Transverse colon (tissue), 4 donors: ENCODE measurements around the gene PRKD3. TPM values are rescaled to one million over a fixed set of nuclear protein-coding genes. Genes with fewer than 3 reads are reported as not detected.

Source experiments
- DNase-seq: peaks from one replicate; pipeline ENCODE4 v3.0.0-alpha.2; 2019
- H3K27ac ChIP-seq, 4 donors: fragments of 200-600 bp; sonication (generic); 2 replicates each; pipeline ENCODE4 v1.5.1; 2016 to 2018; ENCODE audit warnings: inconsistent platforms in 4 of 4
- H3K27me3 ChIP-seq: fragments of 200-600 bp; sonication (generic); 2 replicates; pipeline ENCODE4 v1.5.1; 2017; ENCODE audit warnings: inconsistent platforms
- H3K36me3 ChIP-seq, 4 donors: fragments of 200-600 bp; sonication (generic); 2 replicates each; pipeline ENCODE4 v1.5.1; 2017 to 2019; ENCODE audit warnings: inconsistent platforms in 4 of 4
- H3K4me1 ChIP-seq, 4 donors: fragments of 200-600 bp; sonication (generic); 2 replicates each; pipeline ENCODE4 v1.5.1; 2017 to 2020; ENCODE audit warnings: inconsistent platforms in 4 of 4
- H3K4me3 ChIP-seq, 4 donors: fragments of 200-600 bp; sonication (generic); 1 replicate in 1 of 4; 2 replicates in 3 of 4; pipeline versions ENCODE4 v1.5.1 to v1.6.1; 2017 to 2019; ENCODE audit warnings: inconsistent platforms in 4 of 4
- H3K9me3 ChIP-seq, 2 donors: fragments of 200-600 bp; sonication (generic); 2 replicates each; pipeline ENCODE4 v1.5.1; 2017 to 2019; ENCODE audit warnings: inconsistent platforms in 2 of 2
- CTCF ChIP-seq, 5 experiments: fragments of 200-600 bp in 3 of 5; fragments of 450-650 bp in 2 of 5; sonication (generic) in 3 of 5; IDR thresholded peaks; 1 replicate in 2 of 5; 2 replicates in 3 of 5; pipeline ENCODE4 v1.5.1; 2016 to 2017; ENCODE audit warnings: antibody characterized with exemption in 5 of 5, inconsistent platforms in 3 of 5, mild to moderate bottlenecking in 2 of 5, moderate library complexity in 1 of 5
- EP300 ChIP-seq: sonication (generic); formaldehyde crosslinking; IDR thresholded peaks from one replicate; pipeline ENCODE4 v1.6.1; 2017; ENCODE audit warnings: antibody characterized with exemption, low read depth
- POLR2A ChIP-seq: fragments of 450-650 bp; IDR thresholded peaks from one replicate; pipeline ENCODE4 v1.6.1; 2016; ENCODE audit warnings: antibody characterized with exemption, mild to moderate bottlenecking, moderate library complexity
- POLR2AphosphoS5 ChIP-seq, 3 donors: sonication (generic); formaldehyde crosslinking; IDR thresholded peaks; one replicate each; pipeline ENCODE4 v1.6.1; 2016; ENCODE audit warnings: antibody characterized with exemption in 3 of 3
- WGBS, 2 donors: methylation state at CpG; one replicate each; pipeline ENCODE4 v1.1.5; 2018; ENCODE audit warnings: low coverage in 1 of 2; 5-methylcytosine and 5-hydroxymethylcytosine counted together
- in situ Hi-C, 4 donors: fragments of 200-750 bp; cut with MboI; loops; one replicate each; pipeline versions ENCODE4 v1.15.0 to v1.15.1; 2017; ENCODE audit warnings: low sequenced_read_pairs in 3 of 4, low pct_ligation_motif_present in 1 of 4, low pct_unique_long_range_greater_than_20kb in 1 of 4
- intact Hi-C: fragments of 100-400 bp; cut with DNase I; formaldehyde crosslinking; loops from one replicate; pipeline ENCODE4 v1.15.1; 2023; ENCODE audit warnings: low total_unique reads
- total RNA-seq, 4 donors: library from RNA; depleted of rRNA; stranded (reverse); fragments of >200 nt; gene quantifications; one replicate each; pipeline ENCODE4 v1.1.0, GENCODE V29; 2016

PRKD3 gene
- total RNA-seq, 4 donors from 2014 or later: 2.6 to 83.8 (median 28.6) TPM

GRCh38 chr2:37301408-37301807, 23.2 kb downstream of the PRKD3 start:
- TF ChIP-seq CTCF (IDR thresholded peaks at IDR 0.05): no peak
- no peak for TF ChIP-seq EP300
- intact Hi-C loops (no loop called here), in situ Hi-C loops (no loop called here)
- Histone ChIP-seq H3K36me3 (no peaks in the 10 kb centered on the region), H3K4me1 (peaks cover 6 to 25% (median 11%) of the 10 kb centered on the region in 4 donors), H3K9me3 (no peaks in the 10 kb centered on the region), H3K27me3 (no peaks in the 10 kb centered on the region), H3K4me3 (no peak overlapping the region), H3K27ac (peak overlapping the region in 1 of 4 donors; percentile 21)
- WGBS, 2 donors: 0 to 74% methylated on average over 1 to 2 of the region's 2 CpGs
- no peak for DNase-seq

- Histone ChIP-seq H3K36me3 (no peaks in the 10 kb centered on the region), H3K4me1 (peaks cover 4 to 25% (median 7%) of the 10 kb centered on the region in 4 donors), H3K27me3 (no peaks in the 10 kb centered on the region), H3K27ac (no peak overlapping the region), H3K4me3 (no peak overlapping the region), H3K9me3 (no peaks in the 10 kb centered on the region)
- intact Hi-C loops: no loop called here
- in situ Hi-C loops: no loop called here
- no peak for DNase-seq
- TF ChIP-seq EP300 (no peak), POLR2AphosphoS5 (IDR thresholded peaks at IDR 0.05) (no peak), CTCF (IDR thresholded peaks at IDR 0.05) (no peak), POLR2A (no peak)
- WGBS, 2 donors: 92% methylated on average over 4 of the region's 4 CpGs
Observed at GRCh38 chr2:37300578-37300977, 24.1 kb downstream of the PRKD3 start.

GRCh38 chr2:37300146-37300545, 24.5 kb downstream of the PRKD3 start:
- Histone ChIP-seq H3K27ac (no peak overlapping the region), H3K4me3 (no peak overlapping the region), H3K36me3 (no peaks in the 10 kb centered on the region), H3K27me3 (no peaks in the 10 kb centered on the region), H3K4me1 (peaks cover 0 to 25% (median 7%) of the 10 kb centered on the region in 4 donors), H3K9me3 (no peaks in the 10 kb centered on the region)
- in situ Hi-C loops (no loop called here), intact Hi-C loops (no loop called here)
- TF ChIP-seq POLR2A: no peak
- no peak for TF ChIP-seq POLR2AphosphoS5 (IDR thresholded peaks at IDR 0.05)
- no peak for TF ChIP-seq CTCF (IDR thresholded peaks at IDR 0.05)
- TF ChIP-seq EP300: no peak
- DNase-seq: no peak

GRCh38 chr2:37297632-37298031, 27.0 kb downstream of the PRKD3 start:
- intact Hi-C loops (no loop called here), in situ Hi-C loops (no loop called here)
- peaks cover 0 to 25% (median 7%) of the 10 kb centered on the region in 4 donors for H3K4me1 ChIP-seq
- no peak for DNase-seq
- H3K27ac ChIP-seq: no peak overlapping the region
- no peak for TF ChIP-seq POLR2A
- no peak for TF ChIP-seq EP300
- TF ChIP-seq CTCF (IDR thresholded peaks at IDR 0.05): no peak
- TF ChIP-seq POLR2AphosphoS5 (IDR thresholded peaks at IDR 0.05): no peak
- no peaks in the 10 kb centered on the region for H3K27me3 ChIP-seq
- no peaks in the 10 kb centered on the region for H3K36me3 ChIP-seq
- no peaks in the 10 kb centered on the region for H3K9me3 ChIP-seq
- H3K4me3 ChIP-seq: no peak overlapping the region
